GM21447 (cell line): ENCODE results near the gene SLC5A5.
"Not testable (repeated sequence)": the region's sequence is repeated elsewhere in the genome, so short reads cannot be mapped to it uniquely, and the experiment has no call there.

ENCODE experiments used
- ATAC-seq: cut with Tn5 transposase; IDR thresholded peaks from one replicate; pipeline ENCODE4 v1.9.1; 2021; ENCODE audit not compliant: unreplicated experiment

The SLC5A5 gene

GRCh38 chr19:17871032-17871877 lies 490 bp upstream of the SLC5A5 start:
- ATAC-seq = no peak

DNA sequence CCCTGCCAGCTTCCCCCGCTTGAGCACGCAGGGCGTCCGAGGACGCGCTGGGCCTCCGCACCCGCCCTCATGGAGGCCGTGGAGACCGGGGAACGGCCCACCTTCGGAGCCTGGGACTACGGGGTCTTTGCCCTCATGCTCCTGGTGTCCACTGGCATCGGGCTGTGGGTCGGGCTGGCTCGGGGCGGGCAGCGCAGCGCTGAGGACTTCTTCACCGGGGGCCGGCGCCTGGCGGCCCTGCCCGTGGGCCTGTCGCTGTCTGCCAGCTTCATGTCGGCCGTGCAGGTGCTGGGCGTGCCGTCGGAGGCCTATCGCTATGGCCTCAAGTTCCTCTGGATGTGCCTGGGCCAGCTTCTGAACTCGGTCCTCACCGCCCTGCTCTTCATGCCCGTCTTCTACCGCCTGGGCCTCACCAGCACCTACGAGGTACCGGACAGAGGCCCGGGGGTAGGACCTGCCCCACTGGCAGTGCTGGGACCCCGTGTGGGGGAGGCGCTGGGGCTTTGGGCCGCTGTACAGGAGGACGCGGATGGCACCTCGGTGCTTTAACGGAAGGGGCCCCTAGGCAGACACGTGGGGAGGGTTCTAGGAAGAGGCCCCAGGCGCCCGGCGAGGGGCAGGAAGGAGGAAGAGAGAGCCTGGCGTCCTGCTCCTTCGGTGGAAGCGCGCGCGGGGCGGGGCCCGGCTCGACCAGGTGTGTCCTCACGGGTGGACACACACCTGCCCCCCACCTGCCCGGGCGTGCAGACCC lies 681 bp downstream of the SLC5A5 start:
- no peak for ATAC-seq

DNA sequence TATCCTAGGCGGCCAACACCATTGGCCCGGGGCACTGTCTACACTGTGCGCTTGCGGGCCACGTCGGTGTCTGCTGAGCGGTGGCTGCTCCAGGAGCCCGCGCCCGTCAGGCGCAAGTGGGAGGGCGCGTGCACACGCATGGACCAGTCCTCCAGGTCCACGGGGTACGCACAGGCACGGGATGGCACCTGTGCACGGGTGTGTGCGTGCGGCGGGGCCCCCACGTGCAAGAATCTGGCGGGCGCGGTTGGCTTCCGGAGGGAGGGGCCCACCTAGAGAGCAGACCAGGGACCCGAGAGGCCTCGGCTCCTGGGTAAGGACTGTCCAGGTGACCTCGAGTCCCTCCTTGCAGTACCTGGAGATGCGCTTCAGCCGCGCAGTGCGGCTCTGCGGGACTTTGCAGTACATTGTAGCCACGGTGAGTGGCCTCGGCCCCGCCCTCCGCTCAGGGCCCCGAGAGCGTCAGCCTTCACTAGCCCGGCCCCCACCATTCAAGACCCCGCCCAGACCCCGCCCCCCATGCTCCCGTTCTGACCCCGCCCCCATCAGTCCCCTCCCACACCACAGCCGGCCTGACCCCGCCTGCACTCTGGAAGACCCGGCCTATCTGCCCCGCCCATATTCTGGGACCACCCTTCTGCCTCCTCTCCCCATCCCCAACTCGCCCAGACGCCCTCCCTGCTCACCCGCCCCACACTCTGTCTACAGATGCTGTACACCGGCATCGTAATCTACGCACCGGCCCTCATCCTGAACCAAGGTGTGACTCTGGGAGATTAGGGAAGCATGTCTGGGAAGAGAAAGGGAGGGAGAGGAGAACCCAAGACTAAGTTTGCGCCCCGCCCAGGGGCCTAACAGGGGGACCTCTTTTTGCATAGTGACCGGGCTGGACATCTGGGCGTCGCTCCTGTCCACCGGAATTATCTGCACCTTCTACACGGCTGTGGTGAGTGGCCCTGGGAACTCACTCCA lies 2.3 kb downstream of the SLC5A5 start:
- no peak for ATAC-seq

DNA sequence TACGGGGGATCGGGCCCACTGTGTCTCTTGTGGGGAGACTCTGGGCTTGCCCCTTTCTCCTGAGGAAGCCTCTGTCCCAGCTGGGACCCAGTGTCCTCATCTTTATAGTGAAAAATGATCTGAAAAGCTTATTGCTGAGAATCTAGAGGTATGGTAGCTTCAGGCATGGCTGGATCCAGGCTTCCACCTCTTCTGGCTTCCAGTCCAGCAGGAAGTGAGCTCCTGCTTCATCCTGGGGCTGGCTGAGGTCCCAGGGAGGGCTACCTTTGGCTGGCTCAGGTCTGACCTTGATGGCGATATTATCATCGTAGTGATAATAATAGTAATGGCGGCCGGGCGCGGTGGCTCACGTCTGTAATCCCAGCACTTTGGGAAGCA lies 3.0 kb downstream of the SLC5A5 start:
- ATAC-seq = no peak

GRCh38 chr19:17877696-17878095 lies 6.0 kb downstream of the SLC5A5 start:
- no peak for ATAC-seq

GRCh38 chr19:17879466-17879865 lies 7.7 kb downstream of the SLC5A5 start:
- no peak for ATAC-seq

- ATAC-seq = no peak
Measured at GRCh38 chr19:17881701-17882100, 10.0 kb downstream of the SLC5A5 start.

DNA sequence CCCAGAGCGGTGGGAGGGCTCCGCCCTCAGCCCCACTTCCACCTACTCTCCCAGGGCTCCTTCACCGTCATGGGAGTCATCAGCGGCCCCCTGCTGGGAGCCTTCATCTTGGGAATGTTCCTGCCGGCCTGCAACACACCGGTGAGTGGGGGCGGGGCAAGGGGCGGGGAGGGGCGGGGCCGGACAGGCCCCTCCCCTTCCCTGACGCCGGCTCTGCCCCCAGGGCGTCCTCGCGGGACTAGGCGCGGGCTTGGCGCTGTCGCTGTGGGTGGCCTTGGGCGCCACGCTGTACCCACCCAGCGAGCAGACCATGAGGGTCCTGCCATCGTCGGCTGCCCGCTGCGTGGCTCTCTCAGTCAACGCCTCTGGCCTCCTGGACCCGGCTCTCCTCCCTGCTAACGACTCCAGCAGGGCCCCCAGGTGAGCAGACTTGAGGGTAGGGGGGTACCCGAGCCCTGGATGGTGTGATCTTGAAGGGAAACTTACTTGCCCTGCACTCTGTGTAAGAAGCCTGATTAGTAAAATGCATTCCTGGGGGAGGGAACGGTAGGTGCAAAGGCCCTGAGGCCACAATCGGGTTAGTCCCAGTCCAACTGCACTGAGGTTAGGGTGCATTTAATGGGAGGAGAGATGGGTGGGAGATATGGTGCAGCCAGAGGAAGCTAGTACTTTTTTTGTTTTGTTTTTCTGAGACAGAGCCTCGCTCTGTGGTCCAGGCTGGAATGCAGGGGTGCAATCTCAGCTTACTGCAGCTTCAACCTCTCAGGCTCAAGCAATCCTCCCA lies 12.1 kb downstream of the SLC5A5 start:
- no peak for ATAC-seq

GRCh38 chr19:17886515-17886914 lies 14.8 kb downstream of the SLC5A5 start:
- ATAC-seq = no peak

DNA sequence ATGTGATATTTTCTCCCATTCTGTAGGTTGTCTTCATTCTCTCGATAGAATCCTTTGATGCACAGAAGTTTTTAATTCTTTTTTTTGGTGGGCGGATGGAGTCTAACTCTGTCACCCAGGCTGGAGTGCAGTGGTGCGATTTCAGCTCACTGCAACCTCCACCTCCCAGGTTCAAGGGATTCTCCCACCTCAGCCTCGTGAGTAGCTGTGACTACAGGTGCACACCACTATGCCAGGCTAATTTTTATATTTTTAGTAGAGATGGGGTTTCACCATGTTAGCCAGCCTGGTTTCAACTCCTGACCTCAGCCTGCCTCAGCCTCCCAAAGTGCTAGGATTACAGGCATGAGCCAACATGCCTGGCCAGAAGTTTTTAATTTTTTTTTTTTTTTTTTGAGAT lies 15.5 kb downstream of the SLC5A5 start:
- not testable (repeated sequence) for ATAC-seq

DNA sequence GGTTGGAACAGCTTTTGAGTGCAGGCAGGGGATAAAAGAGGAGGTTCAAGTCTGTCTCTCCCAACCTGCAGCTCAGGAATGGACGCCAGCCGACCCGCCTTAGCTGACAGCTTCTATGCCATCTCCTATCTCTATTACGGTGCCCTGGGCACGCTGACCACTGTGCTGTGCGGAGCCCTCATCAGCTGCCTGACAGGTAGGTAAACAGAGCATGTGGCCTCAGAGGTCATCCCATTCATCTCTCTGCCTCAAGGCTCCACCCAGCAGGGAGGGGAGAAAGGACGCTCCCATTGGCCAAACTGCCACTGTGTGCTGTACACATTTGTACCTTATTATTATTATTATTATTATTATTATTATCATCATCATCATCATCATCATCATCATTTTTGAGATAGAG lies 16.5 kb downstream of the SLC5A5 start:
- ATAC-seq = no peak

GRCh38 chr19:17889609-17890214 lies 18.0 kb downstream of the SLC5A5 start:
- ATAC-seq = no peak

- no peak for ATAC-seq
Measured at GRCh38 chr19:17893766-17894165, 22.0 kb downstream of the SLC5A5 start.

DNA sequence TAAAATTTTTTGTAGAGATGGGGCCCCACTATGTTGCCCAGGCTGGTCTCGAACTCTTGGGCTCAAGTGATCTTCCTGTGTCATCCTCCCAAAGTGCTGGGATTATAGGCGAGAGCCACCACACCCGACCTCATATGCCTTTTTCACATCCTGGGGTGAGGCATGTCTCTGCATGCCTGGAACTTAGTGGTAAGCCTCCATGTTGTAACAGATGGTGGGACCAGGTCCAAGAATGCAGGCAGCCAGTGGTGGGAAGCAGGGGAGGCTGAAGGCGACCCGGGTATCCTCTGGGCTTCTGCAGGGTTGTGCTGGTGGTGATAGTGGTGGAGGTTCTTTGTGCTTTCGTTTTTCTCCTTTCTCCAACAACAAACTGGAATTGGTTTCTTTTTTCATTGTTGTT lies 31.0 kb downstream of the SLC5A5 start:
- no peak for ATAC-seq

GRCh38 chr19:17908244-17908643 lies 36.5 kb downstream of the SLC5A5 start:
- no peak for ATAC-seq

- no peak for ATAC-seq
Measured at GRCh38 chr19:17909003-17909732, 37.4 kb downstream of the SLC5A5 start.

DNA sequence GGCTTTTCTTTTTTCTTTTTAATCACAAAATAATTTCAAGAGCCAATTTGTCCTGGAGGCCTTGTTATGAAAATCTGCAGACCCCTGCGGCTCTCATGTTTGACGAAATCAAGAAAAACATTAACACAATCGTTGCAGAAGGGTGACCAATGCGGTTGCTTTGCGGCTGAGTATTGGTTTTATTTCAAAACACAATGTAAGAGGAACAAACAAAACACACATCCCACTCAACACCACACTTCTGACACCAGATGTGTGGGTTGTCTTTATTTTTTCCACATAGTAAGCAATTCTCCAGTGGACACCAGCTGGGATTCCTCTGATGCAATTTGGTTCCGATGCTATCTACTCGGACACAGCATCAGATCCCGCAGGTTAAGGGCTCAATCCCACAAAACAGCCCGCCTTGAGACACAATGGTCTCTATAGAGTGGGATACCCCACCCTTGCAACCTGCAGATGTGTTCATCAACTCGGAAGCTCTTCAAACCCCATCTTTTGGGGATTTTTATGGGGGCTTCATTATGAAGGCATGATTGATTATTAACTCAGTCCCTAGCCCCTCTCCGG lies 39.1 kb downstream of the SLC5A5 start:
- ATAC-seq = no peak

GRCh38 chr19:17915940-17916593 lies 44.3 kb downstream of the SLC5A5 start:
- ATAC-seq = no peak
